K562 (cell line): ENCODE results near the gene ERRFI1. TPM values are rescaled to one million over a fixed set of nuclear protein-coding genes. Genes with fewer than 3 reads are reported as not detected.

Experiments used
- EGR1 ChIP-seq: fragments of 450-650 bp; conservative IDR thresholded peaks from 2 replicates; pipeline ENCODE4 v1.6.1; 2017; ENCODE audit warnings: mild to moderate bottlenecking
- MGA ChIP-seq: fragments of 450-650 bp; IDR thresholded peaks from 2 replicates; pipeline ENCODE4 v1.6.1; 2016; ENCODE audit warnings: mild to moderate bottlenecking, moderate library complexity
- polyA plus RNA-seq, 8 experiments: library from polyadenylated mRNA; depleted of rRNA in 4 of 8; stranded (reverse) in 5 of 8; unstranded in 3 of 8; fragments of >200 nt; fragmentation: Nextera tagmentation in 2 of 8; fragmentation: Illumina TruSeq in 1 of 8; extraction: Ambion mirVana in 2 of 8; extraction: Trizol in 1 of 8; gene quantifications; 2 replicates each; pipeline versions ENCODE4 v1.2.1 to v1.2.3, GENCODE V29; 2011 to 2014; ENCODE audit warnings: inconsistent platforms in 1 of 8, missing spikeins in 1 of 8
- total RNA-seq, 7 experiments: library from RNA; depleted of rRNA in 6 of 7; stranded (reverse); fragments of >200 nt in 6 of 7; fragmentation: Illumina TruSeq in 2 of 7; extraction: Trizol in 2 of 7; gene quantifications; 2 replicates each; pipeline versions ENCODE4 v1.2.1 to v1.2.3, GENCODE V29; 2011 to 2021; ENCODE audit warnings: low replicate concordance in 1 of 7

The ERRFI1 gene
- total and polyA plus RNA-seq, 9 of the 15 experiments (the other 6 are each of a cell fraction or from before 2014, with no cell fraction given), result 0.67 to 4.4 (median 1.1) TPM

GRCh38 chr1:8014381-8014988, 11.6 kb downstream of the ERRFI1 start (continued):
- TF ChIP-seq MGA, result no peak
- peak; percentile 52; the same call in 1 of the 2 replicates for TF ChIP-seq EGR1
